Measurements from ENCODE around the gene BCAS4. TPM values are rescaled to one million over a fixed set of nuclear protein-coding genes. Genes with fewer than 3 reads are reported as not detected.
"Not testable (repeated sequence)": the region's sequence is repeated elsewhere in the genome, so short reads cannot be mapped to it uniquely, and the experiment has no call there.

The BCAS4 gene
- total RNA-seq, 2 donors from 2014 or later, result 9.5 to 25.2 TPM

DNA sequence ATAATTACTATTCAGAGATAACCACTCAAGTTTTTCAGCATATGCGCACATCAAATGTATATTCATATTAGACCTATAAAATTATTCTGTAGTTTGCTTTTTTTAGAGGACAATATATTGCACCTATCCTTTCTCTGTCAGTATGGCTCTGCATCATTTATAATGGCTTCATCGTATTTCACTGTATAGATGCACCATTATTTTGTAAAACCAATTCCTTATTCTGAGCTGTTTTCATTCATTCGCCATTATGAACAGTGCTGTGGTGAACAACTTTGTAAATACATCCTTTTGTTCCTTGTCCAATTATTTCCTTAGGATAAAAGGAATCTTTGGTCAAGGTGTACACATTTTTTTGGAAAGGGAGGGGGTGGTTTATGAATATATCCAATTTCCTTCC lies 29.2 kb upstream of the BCAS4 start:
- Mint-ChIP-seq H3K27me3 (ENCODE audit: insufficient read depth) (no peaks in the 10 kb centered on the region), H3K4me3 (no peak overlapping the region), H3K36me3 (ENCODE audit: low read depth) (no peaks in the 10 kb centered on the region), H3K4me1 (peaks cover 31% of the 10 kb centered on the region), H3K27ac (no peak overlapping the region), H3K9me3 (no peaks in the 10 kb centered on the region)
- Histone ChIP-seq H3K4me3 (ENCODE audit: low read length) (no peak overlapping the region), H3K9me3 (ENCODE audit: control insufficient read depth, low read length) (no peaks in the 10 kb centered on the region), H3K9ac (ENCODE audit: extremely low read depth, low read length, poor library complexity, severe bottlenecking) (no peak overlapping the region), H3K27ac (ENCODE audit: low read depth, low read length) (no peak overlapping the region), H3K27me3 (ENCODE audit: control insufficient read depth, insufficient read depth, low read length, poor library complexity, severe bottlenecking) (no peaks in the 10 kb centered on the region), H3K4me1 (ENCODE audit: control insufficient read depth, insufficient read depth, low read length) (peaks cover 13% of the 10 kb centered on the region), H3K36me3 (ENCODE audit: control insufficient read depth, insufficient read depth, low read length) (no peaks in the 10 kb centered on the region)
- no peak for DNase-seq
- WGBS, 2 experiments (ENCODE audit: insufficient coverage in 1 of 2, insufficient read length in 1 of 2), result 83 to 94% methylated on average over 2 to 3 of the region's 3 CpGs
- TF ChIP-seq CTCF (conservative IDR thresholded peaks at IDR 0.05), result no peak

DNA sequence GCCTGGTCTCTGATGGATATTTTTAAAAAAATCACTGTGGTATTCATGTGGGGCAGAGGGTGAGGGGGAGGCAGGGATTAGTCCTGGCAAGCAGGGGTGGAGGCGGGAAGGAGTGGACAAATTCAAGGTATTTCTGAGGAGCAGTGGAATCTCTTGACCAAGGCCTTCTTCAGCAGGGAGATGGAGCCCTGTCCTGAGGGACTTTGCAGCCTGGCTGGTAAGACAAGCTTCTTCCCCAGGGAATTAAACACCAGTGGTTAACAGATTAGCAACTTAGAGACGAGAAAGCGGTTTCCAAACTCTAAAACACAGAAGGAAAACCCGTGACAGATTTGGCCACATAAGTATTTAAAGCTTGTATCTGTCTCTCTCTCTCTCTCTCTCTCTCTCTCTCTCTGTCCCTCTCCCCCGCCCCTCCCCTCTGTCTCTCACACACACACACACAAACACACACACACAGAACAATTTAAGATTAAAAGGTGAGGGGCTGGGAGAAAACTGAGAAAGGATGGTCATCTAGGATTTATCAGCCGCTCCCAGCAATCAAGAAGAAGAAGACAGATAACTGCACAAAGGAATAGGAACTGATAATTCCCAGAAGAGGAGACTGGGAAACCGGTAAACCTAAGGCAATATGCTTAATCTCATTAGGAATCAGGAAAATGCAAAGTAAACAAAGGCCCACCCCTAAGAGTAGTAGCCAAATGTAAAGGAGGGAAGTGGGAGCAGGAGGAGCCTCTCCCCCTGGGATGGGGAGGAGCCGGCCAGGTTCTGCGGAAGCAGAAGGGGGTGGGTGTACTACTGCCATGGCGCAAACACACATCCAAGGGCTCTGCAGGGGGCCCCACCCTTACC lies 27.7 kb upstream of the BCAS4 start:
- not testable (repeated sequence) for H3K27ac ChIP-seq (ENCODE audit: low read depth, low read length); H3K9me3 ChIP-seq (ENCODE audit: control insufficient read depth, low read length); H3K36me3 ChIP-seq (ENCODE audit: control insufficient read depth, insufficient read depth, low read length); H3K36me3 Mint-ChIP-seq (ENCODE audit: low read depth); H3K27me3 ChIP-seq (ENCODE audit: control insufficient read depth, insufficient read depth, low read length, poor library complexity, severe bottlenecking); H3K27me3 Mint-ChIP-seq (ENCODE audit: insufficient read depth); H3K9ac ChIP-seq (ENCODE audit: extremely low read depth, low read length, poor library complexity, severe bottlenecking); H3K4me3 ChIP-seq (ENCODE audit: low read length); H3K4me1 ChIP-seq (ENCODE audit: control insufficient read depth, insufficient read depth, low read length); H3K9me3 Mint-ChIP-seq
- H3K27ac Mint-ChIP-seq, result peak overlapping the region; percentile 82
- peak; percentile 71 for DNase-seq
- H3K4me3 Mint-ChIP-seq, result peak overlapping the region; percentile 35
- WGBS, 2 experiments (ENCODE audit: insufficient coverage in 1 of 2, insufficient read length in 1 of 2), result 47 to 68% methylated on average over 3 to 6 of the region's 10 CpGs
- peaks cover 21% of the 10 kb centered on the region for H3K4me1 Mint-ChIP-seq

- peaks cover 19% of the 10 kb centered on the region for H3K4me1 Mint-ChIP-seq
- not testable (repeated sequence) for H3K4me1 ChIP-seq (ENCODE audit: control insufficient read depth, insufficient read depth, low read length); H3K36me3 Mint-ChIP-seq (ENCODE audit: low read depth); H3K9ac ChIP-seq (ENCODE audit: extremely low read depth, low read length, poor library complexity, severe bottlenecking); H3K27ac ChIP-seq (ENCODE audit: low read depth, low read length); H3K27me3 Mint-ChIP-seq (ENCODE audit: insufficient read depth); H3K4me3 ChIP-seq (ENCODE audit: low read length); H3K9me3 Mint-ChIP-seq; H3K36me3 ChIP-seq (ENCODE audit: control insufficient read depth, insufficient read depth, low read length); H3K4me3 Mint-ChIP-seq; H3K27ac Mint-ChIP-seq; H3K27me3 ChIP-seq (ENCODE audit: control insufficient read depth, insufficient read depth, low read length, poor library complexity, severe bottlenecking); H3K9me3 ChIP-seq (ENCODE audit: control insufficient read depth, low read length)
- peak; percentile 20 for TF ChIP-seq CTCF (conservative IDR thresholded peaks at IDR 0.05)
- 56 to 89% methylated on average over 2 to 5 of the region's 7 CpGs for WGBS, 2 experiments (ENCODE audit: insufficient coverage in 1 of 2, insufficient read length in 1 of 2)
- DNase-seq, result peak; percentile 67
These were observed 25.9 kb upstream of the BCAS4 start for GRCh38 chr20:50768991-50769390.

- H3K4me1 Mint-ChIP-seq, result peaks cover 16% of the 10 kb centered on the region
- not testable (repeated sequence) for H3K27me3 Mint-ChIP-seq (ENCODE audit: insufficient read depth); H3K4me3 Mint-ChIP-seq; H3K27me3 ChIP-seq (ENCODE audit: control insufficient read depth, insufficient read depth, low read length, poor library complexity, severe bottlenecking); H3K4me3 ChIP-seq (ENCODE audit: low read length); H3K36me3 Mint-ChIP-seq (ENCODE audit: low read depth); H3K27ac ChIP-seq (ENCODE audit: low read depth, low read length); H3K36me3 ChIP-seq (ENCODE audit: control insufficient read depth, insufficient read depth, low read length); H3K27ac Mint-ChIP-seq; H3K9me3 Mint-ChIP-seq; H3K4me1 ChIP-seq (ENCODE audit: control insufficient read depth, insufficient read depth, low read length); H3K9ac ChIP-seq (ENCODE audit: extremely low read depth, low read length, poor library complexity, severe bottlenecking); H3K9me3 ChIP-seq (ENCODE audit: control insufficient read depth, low read length)
- WGBS, 2 experiments (ENCODE audit: insufficient coverage in 1 of 2, insufficient read length in 1 of 2), result 93 to 94% methylated on average over 4 to 7 of the region's 12 CpGs
- peak; percentile 35 for DNase-seq
These were observed 25.2 kb upstream of the BCAS4 start for GRCh38 chr20:50769551-50770085.

- not testable (repeated sequence) for H3K9me3 ChIP-seq (ENCODE audit: control insufficient read depth, low read length); H3K36me3 Mint-ChIP-seq (ENCODE audit: low read depth); H3K36me3 ChIP-seq (ENCODE audit: control insufficient read depth, insufficient read depth, low read length); H3K27ac ChIP-seq (ENCODE audit: low read depth, low read length); H3K27me3 Mint-ChIP-seq (ENCODE audit: insufficient read depth); H3K9ac ChIP-seq (ENCODE audit: extremely low read depth, low read length, poor library complexity, severe bottlenecking); H3K4me3 Mint-ChIP-seq; H3K4me1 ChIP-seq (ENCODE audit: control insufficient read depth, insufficient read depth, low read length); H3K27me3 ChIP-seq (ENCODE audit: control insufficient read depth, insufficient read depth, low read length, poor library complexity, severe bottlenecking); H3K4me3 ChIP-seq (ENCODE audit: low read length); H3K27ac Mint-ChIP-seq; H3K9me3 Mint-ChIP-seq
- H3K4me1 Mint-ChIP-seq, result peaks cover 17% of the 10 kb centered on the region
- peak; percentile 33 for DNase-seq
- WGBS, 2 experiments (ENCODE audit: insufficient coverage in 1 of 2, insufficient read length in 1 of 2), result 94 to 98% methylated on average over 2 to 4 of the region's 8 CpGs
These were observed 23.3 kb upstream of the BCAS4 start for GRCh38 chr20:50771419-50772080.

Measured in endodermal cell (in vitro differentiated cells).